Neuronal stem cell (in vitro differentiated cells): Measurements from ENCODE around the gene RARS1.
"Not testable (repeated sequence)": the region's sequence is repeated elsewhere in the genome, so short reads cannot be mapped to it uniquely, and the experiment has no call there.

Source experiments
- DNase-seq: peaks from one replicate; pipeline ENCODE4 v3.0.0-alpha.2; 2013; ENCODE audit warnings: low spot score
- H2AFZ ChIP-seq: one replicate; pipeline ENCODE4 v1.6.1; 2013; ENCODE audit warnings: mild to moderate bottlenecking, low read length, inconsistent platforms
- H2AK5ac ChIP-seq: 2 replicates; pipeline ENCODE4 v1.6.1; 2013; ENCODE audit warnings: low read depth, mild to moderate bottlenecking, inconsistent platforms, low read length, moderate library complexity, mixed read lengths
- H2BK120ac ChIP-seq: 2 replicates; pipeline ENCODE4 v1.6.1; 2013; ENCODE audit warnings: low read depth, mild to moderate bottlenecking, inconsistent platforms, low read length, moderate library complexity, mixed read lengths
- H2BK12ac ChIP-seq: one replicate; pipeline ENCODE4 v1.6.1; 2013; ENCODE audit warnings: low read length, inconsistent platforms
- H2BK15ac ChIP-seq: 2 replicates; pipeline ENCODE4 v1.6.1; 2013; ENCODE audit warnings: mild to moderate bottlenecking, low read length, inconsistent platforms, mixed read lengths
- H2BK5ac ChIP-seq: one replicate; pipeline ENCODE4 v1.6.1; 2013; ENCODE audit warnings: inconsistent platforms, mild to moderate bottlenecking, low read length, moderate library complexity
- H3K14ac ChIP-seq: one replicate; pipeline ENCODE4 v1.6.1; 2013; ENCODE audit warnings: low read length, inconsistent platforms
- H3K18ac ChIP-seq: 2 replicates; pipeline ENCODE4 v1.6.1; 2013; ENCODE audit warnings: low read length, inconsistent platforms
- H3K23ac ChIP-seq: 2 replicates; pipeline ENCODE4 v1.6.1; 2013; ENCODE audit warnings: low read depth, mild to moderate bottlenecking, mixed read lengths, low read length, inconsistent platforms; ENCODE audit not compliant: poor library complexity
- H3K27ac ChIP-seq: replicated peaks from 3 replicates; pipeline ENCODE4 v1.5.1; 2013; ENCODE audit warnings: low read length, inconsistent platforms
- H3K27me3 ChIP-seq, 3 experiments: 2 replicates each; pipeline ENCODE4 v1.6.1; 2013; ENCODE audit warnings: low read length in 3 of 3, mild to moderate bottlenecking in 2 of 3, inconsistent platforms in 1 of 3, low read depth in 1 of 3, mixed read lengths in 1 of 3, moderate library complexity in 1 of 3; ENCODE audit not compliant: control insufficient read depth in 3 of 3, insufficient read depth in 3 of 3
- H3K36me3 ChIP-seq, 2 donors: replicated peaks in 1 of 2; 2 replicates each; pipeline ENCODE4 v1.6.1; 2013; ENCODE audit warnings: low read length in 2 of 2; ENCODE audit not compliant: control insufficient read depth in 2 of 2, insufficient read depth in 2 of 2
- H3K4ac ChIP-seq: 2 replicates; pipeline ENCODE4 v1.6.1; 2013; ENCODE audit warnings: inconsistent platforms, mild to moderate bottlenecking, low read length, moderate library complexity
- H3K4me1 ChIP-seq, 2 donors: 1 replicate in 1 of 2; 2 replicates in 1 of 2; pipeline ENCODE4 v1.6.1; 2013; ENCODE audit warnings: low read length in 2 of 2, low read depth in 1 of 2; ENCODE audit not compliant: control insufficient read depth in 2 of 2, insufficient read depth in 1 of 2
- H3K4me2 ChIP-seq: one replicate; pipeline ENCODE4 v1.6.1; 2013; ENCODE audit warnings: mild to moderate bottlenecking, low read length, inconsistent platforms; ENCODE audit not compliant: insufficient read depth, poor library complexity, severe bottlenecking
- H3K4me3 ChIP-seq, 2 donors: 2 replicates each; pipeline ENCODE4 v1.5.1; 2013; ENCODE audit warnings: low read length in 2 of 2, mild to moderate bottlenecking in 2 of 2, inconsistent platforms in 1 of 2, moderate library complexity in 1 of 2
- H3K79me1 ChIP-seq: one replicate; pipeline ENCODE4 v1.6.1; 2013; ENCODE audit warnings: low read depth, mild to moderate bottlenecking, inconsistent platforms, low read length, moderate library complexity
- H3K9ac ChIP-seq: one replicate; pipeline ENCODE4 v1.6.1; 2013; ENCODE audit warnings: mild to moderate bottlenecking, low read depth, low read length, inconsistent platforms; ENCODE audit not compliant: poor library complexity
- H3K9me3 ChIP-seq, 2 donors: replicated peaks in 1 of 2; 2 replicates each; pipeline versions ENCODE3 to v1.6.1; 2013; ENCODE audit warnings: low read length in 2 of 2, mild to moderate bottlenecking in 2 of 2, inconsistent platforms in 1 of 2, low read depth in 1 of 2, mixed read lengths in 1 of 2, moderate library complexity in 1 of 2; ENCODE audit not compliant: control insufficient read depth in 2 of 2, insufficient read depth in 1 of 2
- H4K8ac ChIP-seq: one replicate; pipeline ENCODE4 v1.6.1; 2013; ENCODE audit warnings: low read depth, mild to moderate bottlenecking, inconsistent platforms, low read length, moderate library complexity
- H4K91ac ChIP-seq: one replicate; pipeline ENCODE4 v1.6.1; 2013; ENCODE audit warnings: low read length, low read depth, mild to moderate bottlenecking, inconsistent platforms; ENCODE audit not compliant: poor library complexity
- WGBS, 2 donors: extraction: QIAGEN DNeasy Blood & Tissue Kit; methylation state at CpG; one replicate each; pipeline ENCODE4 v1.1.7; 2013; ENCODE audit warnings: missing lambda C conversion rate in 2 of 2, mixed read lengths in 1 of 2; ENCODE audit not compliant: insufficient read length in 2 of 2, insufficient replicate concordance in 1 of 2; ENCODE audit errors: extremely low coverage in 2 of 2; 5-methylcytosine and 5-hydroxymethylcytosine counted together

The RARS1 gene

DNA sequence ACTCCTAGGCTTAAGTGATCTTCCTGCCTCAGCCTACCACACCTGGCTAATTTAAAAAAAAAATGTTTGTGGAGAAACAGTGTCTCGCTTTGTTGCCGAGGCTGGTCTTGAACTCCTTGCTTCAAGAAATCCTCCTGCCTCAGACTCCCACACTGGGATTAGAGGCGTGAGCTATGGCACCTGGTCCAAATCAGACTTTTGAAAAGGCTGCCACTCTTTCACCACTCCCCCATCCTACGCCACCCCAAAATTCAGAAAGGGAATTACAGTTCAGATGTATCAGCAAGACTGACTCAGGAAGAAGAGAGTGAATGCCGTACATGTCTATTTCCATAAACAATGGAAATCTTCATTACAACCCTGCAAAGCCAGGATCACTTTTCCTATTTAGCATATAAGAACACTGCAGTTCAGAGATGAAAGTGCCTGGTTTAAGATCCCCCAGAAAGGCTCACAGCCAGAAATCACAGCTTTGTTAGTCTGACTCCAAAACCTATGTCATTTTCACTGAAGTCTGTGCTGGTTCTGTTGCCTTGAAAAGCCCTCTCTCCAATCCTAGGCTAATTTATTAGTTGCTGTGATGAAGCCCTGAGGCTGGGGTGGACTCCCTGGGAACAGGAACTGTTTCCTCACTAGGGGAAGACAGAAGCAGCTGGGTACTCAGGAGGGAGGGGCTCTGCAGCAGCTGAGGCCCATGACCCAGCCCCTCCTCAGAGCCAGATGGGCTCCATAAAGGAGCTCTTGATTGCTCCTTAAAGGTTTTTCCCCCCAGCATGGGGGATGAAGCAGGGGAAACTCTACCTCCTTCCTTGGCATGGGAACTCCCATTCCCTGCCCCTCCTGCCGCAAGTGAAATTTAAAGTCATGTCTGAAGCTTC is 46.0 kb downstream of the RARS1 start:
- no peak overlapping the region for H3K4ac ChIP-seq
- no peak overlapping the region for H2BK15ac ChIP-seq
- H3K9ac ChIP-seq: no peak overlapping the region
- WGBS, 2 donors: no CpG with 5 or more reads among the region's 6 CpGs
- no peak overlapping the region for H4K8ac ChIP-seq
- H3K27ac ChIP-seq: no peak overlapping the region
- H3K14ac ChIP-seq: no peak overlapping the region
- no peak overlapping the region for H2BK120ac ChIP-seq
- H3K36me3 ChIP-seq: no peaks in the 10 kb centered on the region
- no peak overlapping the region for H2AK5ac ChIP-seq
- no peak for DNase-seq
- H4K91ac ChIP-seq: no peak overlapping the region
- peaks cover 4% of the 10 kb centered on the region for H3K79me1 ChIP-seq
- H3K4me2 ChIP-seq: no peak overlapping the region
- no peak overlapping the region for H2BK12ac ChIP-seq
- no peak overlapping the region for H2AFZ ChIP-seq
- H2BK5ac ChIP-seq: no peak overlapping the region
- no peak overlapping the region for H3K23ac ChIP-seq
- no peak overlapping the region for H3K18ac ChIP-seq
- peaks cover 0 to 12% (median 6%) of the 10 kb centered on the region in 3 experiments for H3K27me3 ChIP-seq
- H3K9me3 ChIP-seq: peaks cover 4 to 6% of the 10 kb centered on the region in 2 donors
- peaks cover 0 to 6% of the 10 kb centered on the region in 2 donors for H3K4me1 ChIP-seq
- H3K4me3 ChIP-seq: no peak overlapping the region

DNA sequence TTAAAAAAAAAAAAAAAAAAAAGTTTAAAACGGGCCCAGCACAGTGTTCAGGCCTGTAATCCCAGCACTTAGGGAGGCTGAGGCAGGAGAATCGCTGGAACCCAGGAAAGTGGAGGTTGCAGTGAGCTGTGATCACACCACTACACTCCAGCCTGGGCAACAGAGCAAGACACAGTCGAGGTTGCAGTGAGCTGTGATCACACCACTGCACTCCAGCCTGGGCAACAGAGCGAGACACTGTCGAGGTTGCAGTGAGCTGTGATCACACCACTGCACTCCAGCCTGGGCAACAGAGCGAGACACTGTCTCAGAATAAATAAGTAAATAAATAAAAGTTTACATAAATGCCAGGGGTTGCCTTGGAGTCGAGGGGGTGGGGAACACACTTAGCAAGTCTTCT is 48.1 kb downstream of the RARS1 start:
- not testable (repeated sequence) for H3K4me2 ChIP-seq, H3K4me1 ChIP-seq, H3K14ac ChIP-seq, H3K36me3 ChIP-seq, H4K91ac ChIP-seq, H3K4ac ChIP-seq, H2BK5ac ChIP-seq, H3K27ac ChIP-seq, H3K9ac ChIP-seq, DNase-seq, H3K18ac ChIP-seq, H4K8ac ChIP-seq, H3K27me3 ChIP-seq, H3K23ac ChIP-seq, H3K4me3 ChIP-seq, H2AFZ ChIP-seq, H2BK15ac ChIP-seq, H3K9me3 ChIP-seq, H2BK120ac ChIP-seq, H3K79me1 ChIP-seq, H2BK12ac ChIP-seq, H2AK5ac ChIP-seq
- no CpG with 5 or more reads among the region's 7 CpGs for WGBS, 2 donors

DNA sequence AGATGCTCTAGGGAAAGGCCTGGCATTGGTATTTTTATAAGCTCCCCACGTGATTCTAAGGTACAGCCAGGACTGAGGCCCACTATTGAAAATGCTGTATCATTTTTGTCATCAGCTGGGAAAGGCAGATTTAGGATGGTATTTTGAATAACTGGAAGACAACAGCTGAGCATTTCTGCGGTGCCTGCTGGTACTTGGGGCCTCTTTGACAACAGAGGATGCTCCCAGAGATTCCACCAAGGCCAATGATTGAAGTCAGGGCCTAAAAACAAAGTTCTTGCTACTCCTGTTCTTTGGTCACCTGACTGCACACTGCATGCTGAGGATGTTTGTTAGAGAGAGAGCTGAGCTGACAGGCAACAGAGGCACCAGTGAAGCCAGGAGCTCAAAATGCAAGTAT is 50.9 kb downstream of the RARS1 start:
- H3K27me3 ChIP-seq: no peaks in the 10 kb centered on the region
- no peak overlapping the region for H3K4ac ChIP-seq
- DNase-seq: no peak
- no peak overlapping the region for H3K18ac ChIP-seq
- H2BK120ac ChIP-seq: no peak overlapping the region
- H2AFZ ChIP-seq: no peak overlapping the region
- no peak overlapping the region for H2AK5ac ChIP-seq
- no peaks in the 10 kb centered on the region for H3K4me1 ChIP-seq
- no peak overlapping the region for H4K8ac ChIP-seq
- H2BK15ac ChIP-seq: no peak overlapping the region
- H2BK12ac ChIP-seq: no peak overlapping the region
- no peak overlapping the region for H4K91ac ChIP-seq
- no peak overlapping the region for H3K14ac ChIP-seq
- no CpG with 5 or more reads among the region's 2 CpGs for WGBS, 2 donors
- H3K4me2 ChIP-seq: no peak overlapping the region
- H3K79me1 ChIP-seq: no peaks in the 10 kb centered on the region
- H2BK5ac ChIP-seq: no peak overlapping the region
- no peak overlapping the region for H3K27ac ChIP-seq
- H3K9ac ChIP-seq: no peak overlapping the region
- no peak overlapping the region for H3K4me3 ChIP-seq
- no peaks in the 10 kb centered on the region for H3K36me3 ChIP-seq
- H3K9me3 ChIP-seq: no peaks in the 10 kb centered on the region
- H3K23ac ChIP-seq: no peak overlapping the region

DNA sequence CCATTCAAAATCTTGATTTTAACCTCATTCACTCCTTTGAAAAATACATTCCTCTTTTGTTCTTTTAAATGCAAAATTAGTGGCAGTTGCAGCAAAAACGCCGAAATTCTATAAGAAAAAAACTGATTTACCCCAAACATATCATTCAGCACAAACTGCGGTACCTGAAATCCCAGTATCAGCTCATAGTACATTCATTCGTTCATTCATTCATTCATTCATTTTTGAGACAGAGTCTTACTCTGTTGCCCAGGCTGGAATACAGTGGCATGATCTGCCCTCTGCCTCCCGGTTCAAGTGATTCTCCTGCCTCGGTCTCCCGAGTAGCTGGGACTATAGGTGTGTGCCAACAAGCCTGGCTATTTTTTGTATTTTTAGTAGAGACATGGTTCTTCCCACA is 63.3 kb downstream of the RARS1 start:
- Histone ChIP-seq H3K4ac (no peak overlapping the region), H3K14ac (no peak overlapping the region), H3K36me3 (peaks cover 11 to 88% of the 10 kb centered on the region in 2 donors), H3K9ac (no peak overlapping the region), H3K4me2 (no peak overlapping the region), H3K23ac (no peak overlapping the region), H2BK12ac (no peak overlapping the region), H2BK120ac (no peak overlapping the region), H3K9me3 (peaks cover 0 to 4% of the 10 kb centered on the region in 2 donors), H2AK5ac (no peak overlapping the region), H3K27ac (no peak overlapping the region), H2BK5ac (no peak overlapping the region), H3K79me1 (no peaks in the 10 kb centered on the region), H3K27me3 (no peaks in the 10 kb centered on the region), H2AFZ (no peak overlapping the region), H3K4me1 (no peaks in the 10 kb centered on the region), H3K4me3 (no peak overlapping the region), H3K18ac (no peak overlapping the region), H2BK15ac (no peak overlapping the region), H4K91ac (no peak overlapping the region), H4K8ac (no peak overlapping the region)
- DNase-seq: no peak
- no CpG with 5 or more reads among the region's 7 CpGs for WGBS, 2 donors
